ENCODE measurements around the gene KMT5B.
A peak's percentile ranks its signal among the peaks of the same experiment; 100 is the strongest.

KMT5B gene

DNA sequence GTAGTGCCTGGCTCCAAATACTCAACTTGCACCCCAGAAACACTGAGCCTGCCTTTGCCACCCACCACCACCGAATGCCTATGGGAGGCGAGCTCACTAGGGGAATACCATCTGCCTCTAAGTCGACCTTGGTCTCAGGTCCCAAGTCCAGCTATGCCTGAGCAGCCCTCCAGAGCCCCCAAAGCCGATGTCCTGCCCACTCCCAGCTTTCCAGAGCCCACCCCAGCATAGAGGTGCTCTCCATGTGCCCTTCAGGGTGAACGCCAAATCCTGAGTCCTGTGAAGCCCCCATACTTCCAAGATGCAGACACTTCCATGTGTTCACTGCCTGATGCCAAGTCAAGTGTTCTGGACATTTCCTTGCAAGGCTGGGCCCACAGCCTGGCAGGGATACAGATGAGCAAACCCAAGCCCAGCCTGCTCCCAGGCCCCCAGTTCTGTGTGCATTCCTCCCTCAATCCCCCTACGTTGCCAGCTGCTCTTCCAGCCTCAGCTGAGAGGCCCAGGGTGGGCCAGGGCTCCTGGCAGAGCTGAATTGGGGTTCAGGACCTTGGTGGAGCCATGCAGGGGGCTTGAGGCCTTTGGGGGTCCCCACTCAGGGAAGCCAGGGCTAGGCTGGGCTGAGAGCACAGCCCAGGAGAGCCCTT, 2.6 kb upstream of the KMT5B start:
- no peak for FAIRE-seq

DNA sequence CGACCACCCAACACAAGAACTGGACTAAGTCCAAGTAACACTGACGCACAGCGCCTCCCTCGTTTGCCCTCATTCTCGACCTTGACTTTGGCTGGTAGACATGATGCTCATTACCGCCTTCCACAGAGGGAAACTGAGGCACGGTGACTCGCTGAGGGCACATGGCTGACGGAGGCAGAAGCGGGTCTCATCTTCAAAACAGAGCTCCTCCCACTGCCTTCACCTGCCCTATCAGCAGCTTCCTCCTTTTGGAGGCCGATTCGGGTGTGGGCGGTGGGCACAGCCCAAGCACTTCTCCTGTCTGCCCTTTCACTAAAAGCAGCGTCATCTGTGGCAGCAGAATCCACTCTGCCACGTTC, 2.0 kb upstream of the KMT5B start:
- FAIRE-seq = no peak

DNA sequence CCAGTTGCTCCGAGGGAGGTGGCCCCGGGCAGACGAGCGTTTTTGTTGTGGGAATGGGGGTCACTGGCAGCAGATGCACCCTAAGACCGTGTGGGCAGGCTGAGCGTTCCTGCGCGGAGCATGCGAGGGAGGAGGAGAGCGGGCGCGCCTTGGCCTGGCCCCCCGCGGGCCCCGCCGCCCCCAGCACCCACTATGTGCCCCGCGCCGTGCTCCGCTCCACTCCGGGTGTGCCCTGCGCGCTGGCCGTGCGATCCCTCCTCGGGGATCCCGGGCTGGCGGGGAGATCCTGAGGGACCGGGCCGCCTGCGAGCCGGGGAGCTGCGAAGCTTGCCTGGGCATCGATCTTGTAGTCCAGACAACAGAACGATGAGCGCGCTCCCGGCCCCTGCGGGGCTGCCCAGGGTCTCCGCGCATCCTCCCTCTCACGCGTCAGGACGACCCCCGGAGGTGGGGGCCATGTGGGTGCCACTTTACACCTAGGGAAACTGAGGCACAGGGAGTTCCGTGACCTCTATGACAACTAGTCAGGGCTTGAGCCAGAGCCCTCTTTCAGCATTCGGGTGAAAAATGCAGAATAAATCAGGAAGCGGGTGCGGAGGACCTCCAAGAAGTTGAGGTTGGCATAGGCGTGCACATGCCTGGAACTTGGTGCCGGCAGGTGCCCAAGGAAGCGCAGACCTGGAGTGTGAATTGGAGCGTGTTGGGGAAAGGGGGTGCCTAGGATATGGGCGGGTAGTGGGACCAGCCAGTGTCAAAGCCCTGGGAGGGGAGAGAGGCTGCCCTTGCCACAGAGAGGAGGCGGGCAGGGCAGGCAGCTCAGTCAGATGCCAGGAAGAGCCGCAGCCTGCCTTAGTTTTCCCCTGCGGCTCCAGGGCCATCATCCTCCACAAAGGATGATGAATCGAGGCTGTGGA, 1.3 kb upstream of the KMT5B start:
- no peak for FAIRE-seq

DNA sequence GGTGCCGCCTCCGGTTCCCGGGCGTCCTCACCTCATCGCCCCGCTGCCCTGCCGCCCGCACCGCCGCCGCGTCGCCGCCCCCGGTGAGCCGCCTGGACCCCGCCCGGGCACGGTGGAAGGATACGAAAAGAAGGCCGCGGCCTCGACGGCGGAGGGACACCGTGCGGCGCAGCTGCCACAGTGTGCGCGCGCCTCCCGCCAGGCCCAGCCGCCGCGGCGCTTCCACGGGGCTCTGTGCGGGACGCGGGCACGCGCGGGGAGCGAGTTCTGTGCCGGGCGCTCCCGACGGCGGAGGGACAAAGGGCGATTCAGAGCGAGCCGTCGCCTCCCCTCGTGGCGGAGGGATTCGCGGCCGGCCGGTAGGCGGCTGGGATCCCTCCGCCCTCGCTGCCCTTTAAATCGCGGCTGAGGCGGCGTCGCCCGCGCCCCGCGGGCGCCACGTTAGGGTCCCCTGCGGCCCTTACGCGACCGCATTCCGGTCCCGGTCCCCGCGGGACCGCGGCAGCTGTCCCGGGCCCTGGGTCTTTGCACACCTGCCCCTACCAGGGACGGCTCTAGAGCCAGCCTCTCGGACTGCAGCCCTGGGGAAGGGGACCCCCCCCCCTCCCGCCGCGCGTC, 568 bp upstream of the KMT5B start:
- no peak for FAIRE-seq

DNA sequence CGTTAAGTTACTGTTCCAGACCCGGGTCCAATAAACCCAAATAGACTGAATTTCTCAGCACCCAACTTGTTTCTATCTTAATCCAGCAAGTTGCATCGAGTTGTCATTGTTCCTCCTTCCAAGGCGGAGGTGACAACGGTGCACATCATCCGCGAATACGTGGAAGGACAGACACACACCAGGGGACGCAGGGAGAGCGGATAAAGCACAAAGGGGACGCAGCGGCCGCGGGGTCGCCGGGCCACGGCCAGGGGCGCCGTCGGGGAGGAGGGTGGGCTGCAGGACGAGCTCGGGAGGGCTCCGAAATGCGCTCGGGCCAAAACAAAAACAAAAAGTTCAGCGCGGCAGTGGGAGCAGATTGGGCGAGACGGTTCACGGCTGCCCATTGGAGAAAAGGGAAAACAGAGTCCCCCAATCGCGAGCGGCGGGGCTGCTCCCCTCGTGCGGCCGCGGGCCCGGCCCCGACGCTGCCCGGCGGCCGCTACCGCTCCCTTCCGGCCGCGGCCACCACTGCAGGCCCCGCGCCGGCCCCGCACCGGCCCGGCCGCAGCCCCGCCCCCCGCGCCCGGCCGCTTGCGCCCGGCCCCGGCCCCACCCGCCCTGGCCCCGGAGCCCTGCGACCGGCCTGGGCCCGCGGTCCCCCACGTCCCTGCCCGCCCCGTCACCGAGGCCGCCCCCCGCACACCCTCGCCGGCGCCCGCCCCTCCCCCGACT, 518 bp downstream of the KMT5B start:
- no peak for FAIRE-seq

DNA sequence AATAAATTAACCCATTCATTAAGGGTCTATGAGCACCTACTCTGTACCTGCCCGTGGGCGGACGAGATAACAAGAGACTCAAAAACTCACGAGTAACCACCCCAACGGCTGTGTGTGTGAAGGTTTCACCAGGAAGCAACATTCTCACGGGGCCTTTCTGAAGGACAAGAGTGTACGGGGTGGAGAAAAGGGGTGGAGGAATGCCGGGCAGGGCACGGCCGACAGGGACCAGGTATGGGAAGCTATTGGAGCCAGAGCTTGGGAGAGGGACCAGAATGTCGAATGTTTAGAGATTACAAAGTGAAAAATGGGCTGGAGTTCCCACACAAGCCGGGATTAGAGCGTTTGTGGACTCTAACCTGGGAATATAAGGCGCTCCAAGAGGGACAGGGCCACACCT, 1.6 kb downstream of the KMT5B start:
- no peak for FAIRE-seq

DNA sequence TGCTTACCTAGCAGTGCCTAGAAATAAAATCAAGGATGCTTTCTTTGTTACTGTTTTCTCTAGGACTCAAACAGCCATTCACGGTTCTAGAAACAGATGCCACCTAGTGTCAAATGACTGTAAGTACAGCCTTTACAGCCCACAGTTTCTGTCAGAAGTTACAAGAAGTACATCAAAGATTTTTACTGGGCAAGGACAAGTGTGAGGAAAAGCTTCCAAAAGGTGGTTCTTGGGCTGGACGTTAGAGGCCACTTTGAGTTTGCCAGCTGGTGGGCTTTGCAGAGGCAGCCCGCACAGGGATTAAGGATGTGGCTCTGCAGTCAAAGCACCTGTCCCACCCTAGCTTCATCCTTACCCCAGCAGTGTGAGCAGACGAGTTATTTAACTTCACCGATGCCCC, 6.9 kb downstream of the KMT5B start:
- FAIRE-seq = peak; percentile 71

DNA sequence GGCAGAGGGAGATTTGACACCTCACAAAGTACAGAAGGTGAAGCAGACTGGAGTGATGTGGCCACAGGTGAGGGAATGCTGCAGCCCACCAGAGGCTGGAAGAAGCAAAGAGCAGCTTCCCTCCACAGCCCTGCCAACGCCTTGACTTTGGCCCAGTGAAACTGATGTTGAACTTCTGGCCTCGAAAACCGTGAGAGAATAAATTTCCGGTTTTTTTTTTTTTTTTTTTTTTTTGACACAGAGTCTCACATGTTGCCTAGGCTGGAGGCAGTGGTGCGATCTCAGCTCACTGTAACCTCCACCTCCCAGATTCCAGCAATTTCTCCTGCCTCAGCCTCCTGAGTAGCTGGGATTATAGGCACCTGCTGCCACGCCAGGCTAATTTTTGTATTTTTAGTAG, 8.7 kb downstream of the KMT5B start:
- no peak for FAIRE-seq

DNA sequence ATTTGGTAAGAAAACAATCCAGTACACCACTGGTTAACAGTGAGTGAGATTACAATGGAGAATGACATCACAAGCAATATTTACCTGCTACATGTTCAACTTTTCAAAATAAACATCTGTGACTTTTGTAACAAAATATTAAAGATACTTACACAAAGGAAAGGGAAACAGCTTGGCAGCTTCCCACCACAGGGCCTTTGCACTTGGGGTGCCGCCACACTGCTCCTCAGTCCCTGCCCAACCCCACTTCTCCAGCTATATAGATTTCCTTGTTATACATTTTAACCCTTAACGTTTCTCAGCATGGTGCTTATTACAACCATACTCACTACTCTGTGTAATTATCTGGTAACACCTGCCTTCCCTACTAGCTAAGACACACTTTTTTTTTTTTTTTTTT, 10.9 kb downstream of the KMT5B start:
- no peak for FAIRE-seq

DNA sequence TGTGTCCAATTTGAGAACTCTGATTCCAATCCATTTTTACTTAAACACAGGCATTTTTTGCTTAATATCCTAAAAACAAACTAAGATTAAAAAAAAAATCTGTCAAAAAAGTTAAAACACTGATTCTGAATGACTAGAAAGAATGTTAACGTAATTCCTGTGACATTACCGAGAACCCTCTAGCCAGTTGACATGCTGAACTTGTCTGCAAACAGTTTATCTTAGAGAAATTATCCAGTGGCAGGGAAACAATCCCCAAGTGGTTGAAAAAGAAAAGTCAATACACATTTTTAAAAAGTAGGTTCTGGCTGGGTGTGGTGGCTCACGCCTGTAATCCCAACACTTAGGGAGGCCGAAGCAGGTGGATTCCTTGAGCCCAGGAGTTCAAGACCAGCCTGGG, 11.6 kb downstream of the KMT5B start:
- FAIRE-seq = no peak

DNA sequence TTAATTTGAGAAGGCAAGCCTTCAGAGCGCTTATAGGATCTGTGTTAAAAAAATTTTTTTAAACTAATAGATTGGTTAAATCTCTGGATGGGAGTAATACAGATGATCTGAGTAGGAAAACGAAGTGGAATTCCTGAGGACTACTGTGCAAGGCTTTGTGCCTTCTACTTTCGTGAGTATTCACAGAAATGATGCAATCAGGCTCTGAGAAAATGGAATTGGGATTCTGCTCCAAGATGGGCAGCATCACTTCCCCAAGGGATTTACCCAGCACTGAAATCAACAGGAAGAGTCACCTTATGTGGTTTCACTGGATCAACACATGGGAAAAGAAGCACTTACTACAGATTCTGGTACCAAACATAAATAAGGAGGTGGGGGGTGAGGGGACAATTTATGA, 12.5 kb downstream of the KMT5B start:
- no peak for FAIRE-seq

DNA sequence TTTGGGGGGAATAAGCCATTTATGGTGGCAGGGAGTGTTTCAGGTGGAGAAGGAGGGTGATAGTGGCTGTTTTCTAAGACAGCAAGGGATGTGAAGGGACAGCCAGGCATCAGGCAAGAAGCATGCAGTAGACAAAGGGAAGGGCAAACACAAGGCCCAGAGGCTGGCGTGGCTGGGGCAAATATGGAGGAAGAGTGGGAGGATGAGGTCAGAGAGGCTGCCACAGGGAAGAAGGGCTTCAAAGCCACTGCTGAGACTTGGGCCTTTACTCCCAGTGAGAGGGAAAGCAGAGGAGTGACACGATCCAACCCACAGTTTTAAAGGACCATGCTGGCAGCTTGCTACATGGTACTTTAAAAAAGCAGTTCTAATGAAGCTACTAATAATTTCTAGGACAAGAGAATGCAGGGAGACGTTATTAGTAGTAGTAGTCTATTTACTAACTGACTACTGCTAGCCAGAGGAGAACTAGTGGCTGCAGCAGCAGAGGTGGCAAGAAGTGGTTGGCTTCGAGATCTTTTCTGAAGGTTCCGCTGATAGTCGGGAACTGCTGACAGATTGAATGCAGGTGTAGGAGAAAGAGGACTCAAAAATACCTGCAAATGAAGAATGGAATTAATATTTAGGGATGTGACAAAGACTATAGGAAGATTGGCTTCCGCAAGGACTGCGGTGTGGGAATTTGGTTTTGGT, 13.7 kb downstream of the KMT5B start:
- FAIRE-seq = no peak

DNA sequence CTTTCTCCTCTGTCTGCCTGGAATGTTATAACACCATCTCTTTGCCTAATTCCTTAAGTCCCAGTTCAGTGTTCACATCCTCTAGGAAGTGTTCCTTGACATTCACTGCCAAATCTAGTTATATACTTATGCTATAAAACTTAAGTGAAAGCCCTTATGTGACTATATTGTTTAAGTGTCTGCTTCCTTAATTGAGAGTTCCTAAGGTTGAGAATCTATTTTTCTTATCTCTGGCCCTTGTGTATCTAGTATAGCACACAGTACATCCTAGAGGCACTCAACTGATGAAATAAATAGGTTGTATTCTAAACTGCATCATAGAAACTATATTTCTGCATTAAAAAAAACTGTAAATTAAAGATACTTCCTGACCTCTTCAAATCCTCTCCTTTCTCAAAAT, 16.9 kb downstream of the KMT5B start:
- FAIRE-seq = no peak

DNA sequence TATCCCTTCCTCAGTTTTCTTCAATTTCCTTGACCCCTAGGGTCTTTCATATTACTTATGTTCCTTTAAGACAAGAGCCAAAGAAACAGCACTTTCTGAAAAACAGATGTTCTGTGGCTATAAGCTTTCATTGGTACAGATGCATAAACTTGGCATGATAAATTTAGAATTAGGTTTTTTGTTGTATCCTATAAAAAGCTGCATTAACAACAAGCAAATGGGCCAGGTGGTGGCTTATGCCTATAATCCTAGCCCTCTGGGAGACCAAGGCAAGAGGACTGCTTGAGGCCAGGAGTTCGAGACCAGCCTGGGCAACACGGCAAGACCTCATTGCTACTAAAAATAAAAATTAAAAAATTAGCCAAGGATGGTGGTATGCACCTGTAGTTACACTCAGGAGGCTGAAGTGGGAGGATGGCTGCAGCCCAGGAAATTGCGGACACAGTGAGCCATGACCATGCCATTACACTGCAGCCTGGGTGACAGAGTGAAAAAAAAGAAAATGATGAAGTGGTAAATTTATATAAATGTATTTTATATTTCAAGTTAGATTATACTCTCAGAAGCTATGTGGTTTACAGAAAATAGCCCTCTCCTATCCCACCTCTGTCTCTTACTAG, 18.3 kb downstream of the KMT5B start:
- FAIRE-seq = no peak

DNA sequence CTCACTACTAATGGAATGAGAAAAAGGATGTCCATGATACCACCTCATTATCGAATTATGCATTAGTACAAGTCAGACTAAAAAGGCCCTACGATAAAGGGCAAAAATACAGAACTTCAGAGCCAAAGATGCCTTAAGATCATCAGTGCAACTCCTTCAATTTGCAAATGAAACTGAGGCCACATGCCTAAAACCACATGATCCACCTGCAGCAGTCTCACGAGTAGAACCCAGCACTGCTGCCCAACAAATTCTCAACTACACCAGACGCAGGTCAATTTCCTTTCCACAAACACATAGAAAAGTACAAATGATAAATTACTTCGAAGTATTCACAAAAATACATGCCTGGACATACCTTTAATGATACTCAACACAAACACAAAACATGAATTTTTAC, 20.1 kb downstream of the KMT5B start:
- FAIRE-seq = no peak

DNA sequence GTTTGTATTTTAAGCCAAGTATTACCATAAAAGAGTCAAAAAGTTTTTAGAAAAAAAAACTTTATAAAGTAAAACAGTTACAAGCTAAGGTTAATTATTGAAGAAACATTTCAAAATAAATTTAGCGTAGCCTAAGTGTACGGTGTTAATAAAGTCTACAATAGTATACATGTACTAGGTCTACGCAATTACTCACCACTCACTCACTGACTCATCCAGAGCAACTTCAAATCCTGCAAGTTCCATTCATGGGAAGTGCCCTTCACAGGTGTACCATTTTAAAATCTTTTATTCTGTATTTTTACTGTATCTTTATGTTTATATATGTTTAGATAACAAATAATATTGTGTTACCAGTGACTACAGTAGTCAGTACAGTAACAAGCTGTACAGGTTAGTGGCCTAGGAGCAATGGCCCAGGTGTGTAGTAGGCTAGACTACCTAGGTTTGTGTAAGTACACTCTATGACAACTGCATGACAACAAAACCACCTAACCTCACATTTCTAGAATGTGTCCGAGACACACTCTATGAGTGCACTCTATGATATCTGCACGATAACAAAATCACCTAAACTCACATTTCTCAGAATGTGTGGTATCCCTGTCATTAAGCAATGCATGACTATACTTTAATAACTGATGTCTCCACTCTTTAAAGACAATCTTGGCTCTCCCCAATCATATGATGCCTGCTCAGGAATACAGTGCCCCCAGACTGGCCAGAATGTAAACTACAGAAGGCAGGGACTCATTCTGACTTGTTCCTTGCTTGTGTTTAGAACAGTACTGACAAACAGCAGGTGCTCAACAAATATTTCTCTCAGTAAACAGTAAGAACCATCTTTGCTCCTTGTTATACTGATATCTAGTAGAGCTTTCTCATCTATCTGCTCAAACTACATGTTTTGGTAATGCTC, 21.2 kb downstream of the KMT5B start:
- FAIRE-seq = no peak

DNA sequence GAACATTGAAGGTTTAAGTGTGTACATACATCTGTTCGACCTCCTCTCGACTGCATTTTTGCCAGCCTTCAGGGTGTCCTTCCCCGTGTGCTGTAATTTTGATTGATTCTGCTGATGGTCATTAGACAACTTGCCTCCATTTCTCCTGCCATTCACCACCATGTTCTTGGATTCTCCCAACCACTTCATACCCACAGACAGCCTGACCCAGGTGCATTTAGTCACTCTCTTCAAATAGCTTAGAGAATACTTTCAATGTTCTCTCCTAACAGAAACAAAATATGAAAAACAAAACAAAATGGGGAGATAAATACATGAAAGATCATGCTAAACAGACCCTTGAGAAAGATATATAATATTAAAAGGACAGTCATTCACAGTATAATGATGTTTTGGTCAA, 23.2 kb downstream of the KMT5B start:
- no peak for FAIRE-seq

DNA sequence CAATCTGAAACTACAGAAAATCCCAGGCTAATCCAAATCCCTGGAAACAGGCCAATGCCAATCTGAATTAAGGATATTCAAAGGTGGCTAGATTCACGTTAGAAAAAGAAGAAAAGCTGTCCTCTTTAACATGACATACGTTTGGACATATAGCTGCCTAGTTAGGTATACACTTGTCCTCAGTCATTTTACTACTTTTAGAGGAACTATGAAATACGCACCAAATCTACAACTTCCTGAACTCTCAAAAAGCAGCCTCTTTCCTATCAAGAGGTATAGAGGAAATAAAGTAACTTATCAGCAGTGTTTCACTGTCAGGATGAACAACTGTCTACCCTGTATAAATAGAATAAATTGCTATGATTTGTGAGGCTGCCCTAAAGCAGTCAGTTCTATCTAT, 24.0 kb downstream of the KMT5B start:
- no peak for FAIRE-seq

DNA sequence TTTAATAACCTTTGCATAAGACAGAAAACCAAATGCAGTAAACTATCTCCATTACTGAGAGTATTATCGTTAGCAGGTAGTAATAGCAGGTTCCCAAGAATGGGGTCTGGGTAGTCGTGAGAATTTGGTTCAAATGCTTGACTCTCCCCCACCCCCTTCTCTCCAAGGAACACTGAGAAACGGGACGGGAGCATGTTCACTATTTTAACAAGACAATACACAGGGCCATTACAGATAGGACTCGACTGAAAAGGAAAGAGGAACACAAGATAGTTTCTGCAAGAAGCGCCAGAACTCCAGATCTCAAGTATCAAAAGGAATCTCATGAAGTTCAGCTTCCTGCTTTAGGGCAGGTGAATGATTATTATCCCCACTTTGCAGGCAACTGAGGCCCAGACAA, 27.0 kb downstream of the KMT5B start:
- FAIRE-seq = no peak

DNA sequence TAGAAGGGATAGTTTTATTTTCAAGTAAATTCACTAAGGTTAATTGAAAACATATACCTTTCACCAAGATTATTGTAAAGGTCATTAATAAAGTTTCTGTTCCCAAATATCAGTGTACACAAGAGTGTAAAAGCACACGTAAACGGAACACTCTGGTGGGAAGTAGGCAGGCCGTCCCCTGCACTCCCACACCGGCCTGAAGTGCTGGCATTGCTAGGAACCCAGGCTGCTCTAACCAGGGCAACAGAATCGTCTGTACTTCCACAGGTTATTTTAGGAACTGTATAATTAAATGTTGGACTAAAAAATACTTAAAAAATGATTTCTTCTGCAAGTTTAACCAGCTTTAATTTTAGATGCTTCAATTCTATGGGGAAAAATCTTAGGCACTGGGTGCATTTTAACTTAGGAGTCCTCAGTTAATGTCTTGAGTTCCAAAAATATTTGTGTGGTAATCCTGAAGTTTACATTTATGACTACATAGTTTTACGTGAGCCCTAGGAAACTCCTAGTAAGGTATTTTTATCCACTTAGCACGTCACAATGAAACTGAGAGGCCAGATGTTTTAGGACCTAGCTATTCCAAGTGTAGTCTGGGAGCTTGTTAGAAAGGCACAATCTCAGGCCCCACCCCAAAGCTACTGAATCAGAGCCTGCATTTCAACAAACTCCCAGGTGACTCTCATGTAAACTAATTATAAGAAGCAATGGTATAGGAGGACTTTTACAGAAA, 31.2 kb downstream of the KMT5B start:
- FAIRE-seq = no peak

DNA sequence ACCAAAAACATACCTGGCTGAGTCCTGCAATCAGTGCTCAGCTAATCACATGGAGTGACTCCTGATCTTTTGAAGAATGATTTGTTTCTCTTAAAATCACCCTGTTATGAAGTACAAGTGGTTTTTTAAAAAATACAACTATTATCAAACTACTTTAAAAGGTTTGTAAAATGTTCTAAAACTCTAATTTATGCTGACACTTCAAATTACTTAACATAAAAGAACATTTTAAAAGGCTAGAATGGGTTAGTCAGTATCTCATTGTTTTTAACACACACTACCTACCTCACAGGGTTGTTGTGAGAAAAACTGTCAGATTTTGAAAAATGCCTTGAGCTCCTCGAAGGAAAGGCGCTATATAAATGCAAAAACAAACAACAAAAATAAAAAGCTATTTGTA, 33.2 kb downstream of the KMT5B start:
- no peak for FAIRE-seq

Data from A204.1 (cell line).